ENCODE results near the gene SND1.
"Not testable (repeated sequence)": the region's sequence is repeated elsewhere in the genome, so short reads cannot be mapped to it uniquely, and the experiment has no call there.

SND1 gene

DNA sequence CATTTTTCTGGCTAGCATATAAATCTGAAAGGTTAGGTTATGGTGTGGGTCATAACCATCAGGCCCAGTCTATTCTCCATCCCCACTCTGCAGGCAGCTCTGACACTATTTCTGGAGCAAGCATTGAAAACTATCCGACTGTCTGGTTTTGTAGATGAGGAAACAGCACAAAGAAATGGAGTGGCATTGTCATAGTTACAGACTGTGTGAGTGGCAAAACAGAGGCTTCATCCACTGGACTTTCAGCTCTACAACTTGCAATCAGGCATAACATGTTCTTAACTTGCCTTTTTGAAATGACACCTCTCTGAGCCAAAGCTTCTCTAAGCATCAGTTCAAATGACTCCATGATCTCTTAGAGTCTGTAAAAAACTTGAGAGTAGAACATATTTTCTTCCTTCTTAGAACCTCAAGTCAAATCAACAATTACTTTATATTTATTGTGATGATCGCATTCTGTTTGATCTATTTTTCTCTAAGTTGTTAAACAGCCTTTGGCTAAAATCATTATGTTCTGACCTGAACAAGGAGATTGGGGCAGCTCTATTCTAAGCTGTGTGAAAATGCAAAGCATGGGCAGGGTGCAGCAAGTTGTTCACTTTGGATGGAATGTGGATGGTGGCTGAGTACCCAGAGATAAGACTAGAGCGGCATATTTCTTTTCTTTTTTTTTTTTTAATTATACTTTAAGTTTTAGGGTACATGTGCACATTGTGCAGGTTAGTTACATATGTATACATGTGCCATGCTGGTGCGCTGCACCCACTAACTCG, 310.8 kb downstream of the SND1 start (continued):
- TF ChIP-seq, protein P1, sequence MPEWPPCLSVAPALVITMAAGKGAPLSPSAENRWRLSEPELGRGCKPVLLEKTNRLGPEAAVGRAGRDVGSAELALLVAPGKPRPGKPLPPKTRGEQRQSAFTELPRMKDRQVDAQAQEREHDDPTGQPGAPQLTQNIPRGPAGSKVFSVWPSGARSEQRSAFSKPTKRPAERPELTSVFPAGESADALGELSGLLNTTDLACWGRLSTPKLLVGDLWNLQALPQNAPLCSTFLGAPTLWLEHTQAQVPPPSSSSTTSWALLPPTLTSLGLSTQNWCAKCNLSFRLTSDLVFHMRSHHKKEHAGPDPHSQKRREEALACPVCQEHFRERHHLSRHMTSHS (tag by site-specific recombination; IDR thresholded peaks at IDR 0.05), result no peak
- TF ChIP-seq IKZF3 (tag by site-specific recombination; IDR thresholded peaks at IDR 0.05), result no peak

DNA sequence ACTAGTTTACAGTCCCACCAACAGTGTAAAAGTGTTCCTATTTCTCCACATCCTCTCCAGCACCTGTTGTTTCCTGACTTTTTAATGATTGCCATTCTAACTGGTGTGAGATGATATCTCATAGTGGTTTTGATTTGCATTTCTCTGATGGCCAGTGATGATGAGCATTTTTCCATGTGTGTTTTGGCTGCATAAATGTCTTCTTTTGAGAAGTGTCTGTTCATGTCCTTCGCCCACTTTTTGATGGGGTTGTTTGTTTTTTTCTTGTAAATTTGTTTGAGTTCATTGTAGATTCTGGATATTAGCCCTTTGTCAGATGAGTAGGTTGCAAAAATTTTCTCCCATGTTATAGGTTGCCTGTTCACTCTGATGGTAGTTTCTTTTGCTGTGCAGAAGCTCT, 311.9 kb downstream of the SND1 start:
- H3K4me1 ChIP-seq (ENCODE audit: control insufficient read depth, insufficient read depth, low read length); POLR2A ChIA-PET; H3K36me3 ChIP-seq (ENCODE audit: control insufficient read depth in 2 of 2, insufficient read depth in 1 of 2, low read length in 2 of 2); H3K9me3 ChIP-seq (ENCODE audit: control insufficient read depth, insufficient read depth, low read depth, low read length); H3K4me3 ChIP-seq (ENCODE audit: low read depth, low read length); H3K27ac ChIP-seq (ENCODE audit: extremely low read depth, low read depth, low read length); CTCF ChIA-PET: not testable (repeated sequence)

DNA sequence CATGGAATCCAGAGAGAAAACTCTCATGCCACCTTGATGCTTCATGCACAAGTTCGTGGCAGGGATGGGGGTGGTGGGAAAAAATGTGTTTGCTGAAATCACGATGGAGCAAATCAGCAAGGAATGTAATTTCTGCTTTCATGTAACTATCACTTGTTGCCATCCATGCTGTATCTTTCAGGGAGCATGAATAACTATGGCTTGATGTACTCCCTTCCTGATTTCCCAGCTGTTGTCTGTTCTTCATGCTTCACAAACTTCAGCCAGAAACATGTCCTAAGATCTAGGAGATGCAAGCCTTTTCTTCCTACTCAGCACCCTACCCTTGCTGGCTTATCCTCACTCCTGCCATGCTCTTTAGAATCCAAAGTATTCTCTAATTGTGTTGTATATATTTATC, 315.3 kb downstream of the SND1 start:
- H3K27ac ChIP-seq (ENCODE audit: extremely low read depth, low read depth, low read length), result no peak overlapping the region
- TF ChIP-seq SCRT2 (tag by site-specific recombination; IDR thresholded peaks at IDR 0.05) (peak; percentile 58), ZNF670 (tag by site-specific recombination; IDR thresholded peaks at IDR 0.05; ENCODE audit: low read depth) (no peak)
- TF ChIP-seq, protein P2, sequence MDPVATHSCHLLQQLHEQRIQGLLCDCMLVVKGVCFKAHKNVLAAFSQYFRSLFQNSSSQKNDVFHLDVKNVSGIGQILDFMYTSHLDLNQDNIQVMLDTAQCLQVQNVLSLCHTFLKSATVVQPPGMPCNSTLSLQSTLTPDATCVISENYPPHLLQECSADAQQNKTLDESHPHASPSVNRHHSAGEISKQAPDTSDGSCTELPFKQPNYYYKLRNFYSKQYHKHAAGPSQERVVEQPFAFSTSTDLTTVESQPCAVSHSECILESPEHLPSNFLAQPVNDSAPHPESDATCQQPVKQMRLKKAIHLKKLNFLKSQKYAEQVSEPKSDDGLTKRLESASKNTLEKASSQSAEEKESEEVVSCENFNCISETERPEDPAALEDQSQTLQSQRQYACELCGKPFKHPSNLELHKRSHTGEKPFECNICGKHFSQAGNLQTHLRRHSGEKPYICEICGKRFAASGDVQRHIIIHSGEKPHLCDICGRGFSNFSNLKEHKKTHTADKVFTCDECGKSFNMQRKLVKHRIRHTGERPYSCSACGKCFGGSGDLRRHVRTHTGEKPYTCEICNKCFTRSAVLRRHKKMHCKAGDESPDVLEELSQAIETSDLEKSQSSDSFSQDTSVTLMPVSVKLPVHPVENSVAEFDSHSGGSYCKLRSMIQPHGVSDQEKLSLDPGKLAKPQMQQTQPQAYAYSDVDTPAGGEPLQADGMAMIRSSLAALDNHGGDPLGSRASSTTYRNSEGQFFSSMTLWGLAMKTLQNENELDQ (tag by site-specific recombination; IDR thresholded peaks at IDR 0.05; ENCODE audit: low read depth), result no peak
- no peaks in the 10 kb centered on the region for H3K4me1 ChIP-seq (ENCODE audit: control insufficient read depth, insufficient read depth, low read length)
- H3K9me3 ChIP-seq (ENCODE audit: control insufficient read depth, insufficient read depth, low read depth, low read length), result no peaks in the 10 kb centered on the region
- no peak overlapping the region for H3K4me3 ChIP-seq (ENCODE audit: low read depth, low read length)
- H3K36me3 ChIP-seq (ENCODE audit: control insufficient read depth in 2 of 2, insufficient read depth in 1 of 2, low read length in 2 of 2), result no peaks in the 10 kb centered on the region
- ChIA-PET POLR2A (no interaction called here), CTCF (no interaction called here)

DNA sequence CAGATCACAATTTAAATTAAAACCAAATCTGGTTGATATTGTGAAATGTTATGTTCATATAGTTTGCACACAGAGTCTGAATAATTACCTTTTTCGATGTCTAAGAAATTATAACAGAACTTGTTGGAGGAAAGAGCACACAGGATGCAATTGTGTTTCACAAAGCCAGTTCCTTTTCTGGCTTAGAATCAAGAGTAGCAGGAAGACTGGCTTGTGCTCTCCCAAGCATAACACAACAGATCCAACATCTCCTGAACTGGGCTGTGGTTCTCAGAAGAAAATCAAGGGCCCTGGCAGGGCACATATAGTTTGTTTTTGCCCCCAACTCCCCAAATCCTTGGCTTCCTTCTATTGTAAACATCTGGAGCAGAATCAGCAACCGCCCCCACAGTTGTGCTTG, 316.6 kb downstream of the SND1 start:
- Histone ChIP-seq H3K27ac (ENCODE audit: extremely low read depth, low read depth, low read length) (no peak overlapping the region), H3K4me3 (ENCODE audit: low read depth, low read length) (no peak overlapping the region), H3K4me1 (ENCODE audit: control insufficient read depth, insufficient read depth, low read length) (no peaks in the 10 kb centered on the region), H3K36me3 (ENCODE audit: control insufficient read depth in 2 of 2, insufficient read depth in 1 of 2, low read length in 2 of 2) (no peaks in the 10 kb centered on the region), H3K9me3 (ENCODE audit: control insufficient read depth, insufficient read depth, low read depth, low read length) (no peaks in the 10 kb centered on the region)
- ChIA-PET POLR2A (no interaction called here), CTCF (interaction anchor here (0.6 to 1.2 kb wide), 2 partner anchors 241 to 246 kb away, joined by 3 read pairs; no protein-coding TSS in a partner anchor)
- TF ChIP-seq ZNF830 (tag by site-specific recombination; IDR thresholded peaks at IDR 0.05; ENCODE audit: low read depth) (no peak), ZNF112 (tag by site-specific recombination; IDR thresholded peaks at IDR 0.05) (no peak)
- TF ChIP-seq, protein P3, sequence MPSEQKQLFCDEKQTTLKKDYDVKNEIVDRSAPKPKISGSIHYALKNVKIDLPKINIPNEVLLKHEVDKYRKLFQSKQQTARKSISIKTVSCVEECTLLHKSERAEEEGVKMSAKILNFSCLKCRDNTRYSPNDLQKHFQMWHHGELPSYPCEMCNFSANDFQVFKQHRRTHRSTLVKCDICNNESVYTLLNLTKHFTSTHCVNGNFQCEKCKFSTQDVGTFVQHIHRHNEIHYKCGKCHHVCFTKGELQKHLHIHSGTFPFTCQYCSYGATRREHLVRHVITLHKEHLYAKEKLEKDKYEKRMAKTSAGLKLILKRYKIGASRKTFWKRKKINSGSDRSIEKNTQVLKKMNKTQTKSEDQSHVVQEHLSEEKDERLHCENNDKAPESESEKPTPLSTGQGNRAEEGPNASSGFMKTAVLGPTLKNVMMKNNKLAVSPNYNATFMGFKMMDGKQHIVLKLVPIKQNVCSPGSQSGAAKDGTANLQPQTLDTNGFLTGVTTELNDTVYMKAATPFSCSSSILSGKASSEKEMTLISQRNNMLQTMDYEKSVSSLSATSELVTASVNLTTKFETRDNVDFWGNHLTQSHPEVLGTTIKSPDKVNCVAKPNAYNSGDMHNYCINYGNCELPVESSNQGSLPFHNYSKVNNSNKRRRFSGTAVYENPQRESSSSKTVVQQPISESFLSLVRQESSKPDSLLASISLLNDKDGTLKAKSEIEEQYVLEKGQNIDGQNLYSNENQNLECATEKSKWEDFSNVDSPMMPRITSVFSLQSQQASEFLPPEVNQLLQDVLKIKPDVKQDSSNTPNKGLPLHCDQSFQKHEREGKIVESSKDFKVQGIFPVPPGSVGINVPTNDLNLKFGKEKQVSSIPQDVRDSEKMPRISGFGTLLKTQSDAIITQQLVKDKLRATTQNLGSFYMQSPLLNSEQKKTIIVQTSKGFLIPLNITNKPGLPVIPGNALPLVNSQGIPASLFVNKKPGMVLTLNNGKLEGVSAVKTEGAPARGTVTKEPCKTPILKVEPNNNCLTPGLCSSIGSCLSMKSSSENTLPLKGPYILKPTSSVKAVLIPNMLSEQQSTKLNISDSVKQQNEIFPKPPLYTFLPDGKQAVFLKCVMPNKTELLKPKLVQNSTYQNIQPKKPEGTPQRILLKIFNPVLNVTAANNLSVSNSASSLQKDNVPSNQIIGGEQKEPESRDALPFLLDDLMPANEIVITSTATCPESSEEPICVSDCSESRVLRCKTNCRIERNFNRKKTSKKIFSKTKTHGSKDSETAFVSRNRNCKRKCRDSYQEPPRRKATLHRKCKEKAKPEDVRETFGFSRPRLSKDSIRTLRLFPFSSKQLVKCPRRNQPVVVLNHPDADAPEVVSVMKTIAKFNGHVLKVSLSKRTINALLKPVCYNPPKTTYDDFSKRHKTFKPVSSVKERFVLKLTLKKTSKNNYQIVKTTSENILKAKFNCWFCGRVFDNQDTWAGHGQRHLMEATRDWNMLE (tag by site-specific recombination; conservative IDR thresholded peaks at IDR 0.05; ENCODE audit: low read depth), result no peak
